Right atrium auricular region (tissue), 2 donors: ENCODE data around the gene RGS9BP. TPM values are rescaled to one million over a fixed set of nuclear protein-coding genes. Genes with fewer than 3 reads are reported as not detected.
A peak's percentile ranks its signal among the peaks of the same experiment; 100 is the strongest.

Source experiments
- DNase-seq: peaks from one replicate; pipeline ENCODE4 v3.0.0-alpha.2; 2019; ENCODE audit warnings: low spot score
- H3K27ac ChIP-seq, 2 donors: fragments of 200-600 bp; sonication (generic); 1 replicate in 1 of 2; 2 replicates in 1 of 2; pipeline ENCODE4 v1.5.1; 2016 to 2019
- H3K27me3 ChIP-seq, 2 donors: fragments of 200-600 bp; sonication (generic); one replicate each; pipeline versions ENCODE4 v1.5.1 to v1.6.0; 2017 to 2019
- H3K36me3 ChIP-seq: fragments of 200-600 bp; sonication (generic); one replicate; pipeline ENCODE4 v1.5.1; 2016
- H3K4me1 ChIP-seq, 2 donors: fragments of 200-600 bp; sonication (generic); one replicate each; pipeline versions ENCODE4 v1.5.1 to v1.6.0; 2017 to 2019
- H3K4me3 ChIP-seq, 2 donors: fragments of 200-600 bp; sonication (generic); 1 replicate in 1 of 2; 2 replicates in 1 of 2; pipeline ENCODE4 v1.5.1; 2017 to 2019; ENCODE audit warnings: mild to moderate bottlenecking in 1 of 2, moderate library complexity in 1 of 2
- H3K9me3 ChIP-seq, 2 donors: fragments of 200-600 bp; sonication (generic); one replicate each; pipeline ENCODE4 v1.5.1; 2019
- total RNA-seq, 2 donors: library from RNA; depleted of rRNA; stranded (reverse); fragments of >200 nt; gene quantifications; one replicate each; pipeline ENCODE4 v1.1.0, GENCODE V29; 2016
- TF ChIP-seq, protein P1 (sequence below), 2 donors: fragments of 200-600 bp; sonication (generic); IDR thresholded peaks; one replicate each; pipeline ENCODE4 v1.5.1; 2019; ENCODE audit warnings: antibody characterized with exemption in 2 of 2

RGS9BP gene, protein sequence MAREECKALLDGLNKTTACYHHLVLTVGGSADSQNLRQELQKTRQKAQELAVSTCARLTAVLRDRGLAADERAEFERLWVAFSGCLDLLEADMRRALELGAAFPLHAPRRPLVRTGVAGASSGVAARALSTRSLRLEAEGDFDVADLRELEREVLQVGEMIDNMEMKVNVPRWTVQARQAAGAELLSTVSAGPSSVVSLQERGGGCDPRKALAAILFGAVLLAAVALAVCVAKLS
- total RNA-seq, result 10 to 100 TPM in 1 of 2 donors, 1 to 10 TPM in 1; 2.5 to 15.3 TPM

DNA sequence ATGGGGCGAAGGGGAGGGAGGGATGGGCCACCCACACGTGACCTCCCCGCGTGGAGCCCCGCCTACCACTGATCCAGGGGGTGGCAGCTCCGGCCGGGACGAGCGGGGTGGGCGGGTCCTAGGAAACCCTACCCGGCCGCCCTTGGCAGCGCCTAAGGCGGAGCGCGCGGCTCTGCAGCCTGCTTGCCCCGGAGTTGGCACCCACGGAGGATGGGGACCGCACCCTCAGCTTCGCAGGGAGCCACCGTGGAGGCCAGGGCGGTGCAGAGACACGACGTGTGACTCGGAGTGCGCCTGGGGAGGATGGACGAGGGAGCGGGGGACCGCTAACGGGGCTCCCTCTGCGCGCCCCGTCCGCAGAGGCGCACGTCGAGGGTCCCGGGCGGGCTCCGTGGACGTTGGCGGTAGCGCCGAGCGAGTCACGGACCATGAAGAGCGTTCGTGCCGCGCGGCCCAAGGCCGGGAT lies at the start of gene RGS9BP:
TSS of gene RGS9BP (plus strand) at position 129 of the 466 bp plus-strand sequence. CDS start 416 bp downstream, outside the sequence.
- Histone ChIP-seq H3K27me3 (no peaks in the 10 kb centered on the region), H3K9me3 (no peaks in the 10 kb centered on the region), H3K4me1 (peaks cover 0 to 45% of the 10 kb centered on the region in 2 donors), H3K36me3 (no peaks in the 10 kb centered on the region), H3K27ac (peak within 1 kb of the TSS; percentile 91 to 92), H3K4me3 (peak within 1 kb of the TSS; percentile 86 to 99)
- DNase-seq, result peak; percentile 85
- TF ChIP-seq, protein P1, sequence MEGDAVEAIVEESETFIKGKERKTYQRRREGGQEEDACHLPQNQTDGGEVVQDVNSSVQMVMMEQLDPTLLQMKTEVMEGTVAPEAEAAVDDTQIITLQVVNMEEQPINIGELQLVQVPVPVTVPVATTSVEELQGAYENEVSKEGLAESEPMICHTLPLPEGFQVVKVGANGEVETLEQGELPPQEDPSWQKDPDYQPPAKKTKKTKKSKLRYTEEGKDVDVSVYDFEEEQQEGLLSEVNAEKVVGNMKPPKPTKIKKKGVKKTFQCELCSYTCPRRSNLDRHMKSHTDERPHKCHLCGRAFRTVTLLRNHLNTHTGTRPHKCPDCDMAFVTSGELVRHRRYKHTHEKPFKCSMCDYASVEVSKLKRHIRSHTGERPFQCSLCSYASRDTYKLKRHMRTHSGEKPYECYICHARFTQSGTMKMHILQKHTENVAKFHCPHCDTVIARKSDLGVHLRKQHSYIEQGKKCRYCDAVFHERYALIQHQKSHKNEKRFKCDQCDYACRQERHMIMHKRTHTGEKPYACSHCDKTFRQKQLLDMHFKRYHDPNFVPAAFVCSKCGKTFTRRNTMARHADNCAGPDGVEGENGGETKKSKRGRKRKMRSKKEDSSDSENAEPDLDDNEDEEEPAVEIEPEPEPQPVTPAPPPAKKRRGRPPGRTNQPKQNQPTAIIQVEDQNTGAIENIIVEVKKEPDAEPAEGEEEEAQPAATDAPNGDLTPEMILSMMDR (IDR thresholded peaks at IDR 0.05), result no peak

DNA sequence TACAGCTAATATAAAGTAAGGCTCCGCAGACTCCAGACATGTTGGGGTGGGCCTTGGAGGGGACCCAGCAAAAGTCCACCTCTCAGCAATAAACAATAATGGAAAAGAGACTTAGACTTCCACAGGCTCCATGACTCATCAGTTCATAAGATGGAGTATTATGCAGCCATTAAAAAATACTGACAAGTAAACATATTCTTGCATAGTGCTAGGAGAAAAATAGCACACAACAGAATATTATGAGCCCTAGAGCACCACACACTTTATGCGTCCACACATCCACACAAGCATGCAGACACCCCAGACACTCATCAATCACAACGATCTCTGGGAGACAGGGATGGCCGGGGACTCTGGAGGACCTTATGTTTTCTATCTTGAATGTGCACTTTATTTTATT lies 48.7 kb upstream of the RGS9BP start:
- Histone ChIP-seq H3K27me3 (no peaks in the 10 kb centered on the region), H3K4me1 (no peaks in the 10 kb centered on the region), H3K9me3 (no peaks in the 10 kb centered on the region), H3K4me3 (no peak overlapping the region), H3K27ac (no peak overlapping the region), H3K36me3 (peaks cover 61% of the 10 kb centered on the region)
- no peak for DNase-seq
- TF ChIP-seq, protein P1 (IDR thresholded peaks at IDR 0.05), result no peak

DNA sequence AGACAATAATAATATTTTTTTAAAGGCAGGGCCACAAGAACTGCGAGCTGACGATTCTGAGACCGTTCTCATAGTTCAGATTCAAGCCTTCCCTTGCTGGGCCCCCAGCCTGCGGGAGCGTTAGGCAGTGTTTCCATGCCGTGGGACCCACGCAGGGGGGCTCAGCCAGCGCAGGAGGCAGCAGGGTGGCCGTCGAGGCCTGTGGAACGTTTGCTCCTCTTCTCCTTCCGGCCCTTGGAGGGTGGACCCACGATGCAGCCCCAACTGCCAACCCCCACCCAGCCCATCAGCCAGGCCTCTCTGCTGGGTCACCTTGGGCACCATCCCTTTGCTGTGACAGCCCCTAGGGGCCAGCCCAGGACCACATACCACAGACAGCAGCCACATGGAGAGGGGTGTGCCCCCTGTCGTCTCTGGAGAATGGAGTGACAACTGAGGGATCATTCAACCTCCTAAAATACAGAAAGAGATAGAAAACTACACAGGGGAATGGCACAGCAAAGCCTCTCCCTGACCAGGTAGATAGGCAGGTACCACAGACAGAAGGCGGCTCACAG lies 47.9 kb upstream of the RGS9BP start:
- TF ChIP-seq, protein P1 (IDR thresholded peaks at IDR 0.05), result peak in 1 of 2 donors; percentile 36
- DNase-seq, result no peak
- Histone ChIP-seq H3K4me3 (no peak overlapping the region), H3K27ac (peak overlapping the region; percentile 62 to 66), H3K4me1 (no peaks in the 10 kb centered on the region), H3K27me3 (no peaks in the 10 kb centered on the region), H3K36me3 (peaks cover 53% of the 10 kb centered on the region), H3K9me3 (no peaks in the 10 kb centered on the region)

DNA sequence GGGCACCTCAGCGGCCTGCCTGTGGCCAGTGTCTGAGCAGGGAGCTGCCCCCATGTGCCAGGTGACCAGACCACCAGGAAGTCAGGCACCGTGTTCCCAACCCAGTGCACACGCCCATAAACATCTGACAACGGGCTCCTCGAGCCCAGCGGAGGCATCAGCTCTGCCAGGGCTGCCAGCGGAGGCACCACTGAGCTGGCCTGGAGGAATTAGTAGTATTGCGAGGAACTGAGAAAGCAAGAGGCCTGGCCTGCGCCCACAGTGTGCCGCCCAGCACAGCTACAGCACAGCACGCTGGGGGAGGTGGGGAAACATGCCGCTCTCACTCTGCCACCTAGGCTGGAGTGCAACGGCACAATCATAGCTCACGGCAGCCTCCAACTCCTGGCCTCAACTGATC lies 45.3 kb upstream of the RGS9BP start:
- Histone ChIP-seq H3K4me1 (no peaks in the 10 kb centered on the region), H3K9me3 (no peaks in the 10 kb centered on the region), H3K4me3 (no peak overlapping the region), H3K27me3 (no peaks in the 10 kb centered on the region), H3K27ac (no peak overlapping the region), H3K36me3 (peaks cover 32% of the 10 kb centered on the region)
- TF ChIP-seq, protein P1 (IDR thresholded peaks at IDR 0.05), result no peak
- DNase-seq, result no peak

DNA sequence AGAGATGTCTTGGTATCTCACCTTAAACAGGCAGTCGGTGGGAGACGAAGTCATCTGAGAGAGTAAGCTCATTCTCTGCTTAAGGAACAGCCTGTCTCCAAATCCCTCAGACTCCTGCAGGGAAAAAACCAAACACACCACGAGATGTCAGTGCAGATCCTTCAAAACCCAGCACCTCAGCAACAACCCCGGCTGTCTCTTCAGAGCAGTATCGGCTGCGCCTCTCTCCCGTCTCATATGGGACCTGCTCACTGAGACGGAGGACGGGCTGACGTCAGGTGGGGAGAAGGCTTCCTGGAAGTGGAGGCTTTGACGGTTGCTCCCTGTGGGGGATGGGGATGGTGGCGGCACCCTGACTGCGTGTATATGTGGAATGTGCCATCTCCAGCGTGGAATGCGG lies 44.3 kb upstream of the RGS9BP start:
- no peaks in the 10 kb centered on the region for H3K4me1 ChIP-seq
- TF ChIP-seq, protein P1 (IDR thresholded peaks at IDR 0.05), result no peak
- peaks cover 40% of the 10 kb centered on the region for H3K36me3 ChIP-seq
- no peaks in the 10 kb centered on the region for H3K9me3 ChIP-seq
- H3K4me3 ChIP-seq, result no peak overlapping the region
- H3K27me3 ChIP-seq, result no peaks in the 10 kb centered on the region
- no peak for DNase-seq
- H3K27ac ChIP-seq, result no peak overlapping the region
